DND-41 (cell line): ENCODE data around the gene SLC6A19.

ENCODE experiments used
- ATAC-seq: fragments of 200-7000 bp; cut with Tn5 transposase; 3 replicates; pipeline ENCODE4 v1.9.1; 2021; ENCODE audit warnings: low read depth; ENCODE audit not compliant: insufficient read depth
- DNase-seq: peaks from one replicate; pipeline ENCODE4 v3.0.0-alpha.2; 2020
- H2AFZ ChIP-seq: 2 replicates; pipeline ENCODE4 v1.6.0; 2012; ENCODE audit warnings: low read depth, low read length
- H3K27ac ChIP-seq: 2 replicates; pipeline ENCODE4 v1.5.1; 2012; ENCODE audit warnings: low read length, inconsistent platforms
- H3K27me3 ChIP-seq: fragments of 200-600 bp; sonication (generic); 2 replicates; pipeline ENCODE4 v1.6.0; 2012; ENCODE audit warnings: low read length, mild to moderate bottlenecking, inconsistent platforms; ENCODE audit not compliant: insufficient read depth, poor library complexity
- H3K36me3 ChIP-seq: 2 replicates; pipeline ENCODE4 v1.5.1; 2012; ENCODE audit warnings: low read length, inconsistent platforms; ENCODE audit not compliant: insufficient read depth
- H3K4me1 ChIP-seq: 2 replicates; pipeline ENCODE4 v1.5.1; 2012; ENCODE audit warnings: mild to moderate bottlenecking, low read length; ENCODE audit not compliant: insufficient read depth
- H3K4me2 ChIP-seq: 2 replicates; pipeline ENCODE4 v1.6.0; 2012; ENCODE audit warnings: mild to moderate bottlenecking, moderate library complexity, low read length, inconsistent platforms; ENCODE audit not compliant: insufficient read depth
- H3K4me3 ChIP-seq, 2 experiments: fragments of 200-600 bp in 1 of 2; shearing (Covaris generic) in 1 of 2; 2 replicates each; pipeline ENCODE4 v1.5.1; 2012 to 2016; ENCODE audit warnings: inconsistent platforms in 2 of 2, low read length in 2 of 2, mild to moderate bottlenecking in 2 of 2, low read depth in 1 of 2, moderate library complexity in 1 of 2
- H3K79me2 ChIP-seq: 2 replicates; pipeline ENCODE4 v1.6.0; 2012; ENCODE audit warnings: low read length, inconsistent platforms; ENCODE audit not compliant: insufficient read depth
- H3K9ac ChIP-seq: 2 replicates; pipeline ENCODE4 v1.6.0; 2012; ENCODE audit warnings: low read depth, mild to moderate bottlenecking, inconsistent platforms, low read length, moderate library complexity
- H3K9me3 ChIP-seq: 2 replicates; pipeline ENCODE4 v1.5.1; 2012; ENCODE audit warnings: low read length, moderate library complexity, mild to moderate bottlenecking, inconsistent platforms; ENCODE audit not compliant: insufficient read depth, severe bottlenecking
- H4K20me1 ChIP-seq: 2 replicates; pipeline ENCODE4 v1.6.0; 2012; ENCODE audit warnings: low read length; ENCODE audit not compliant: insufficient read depth
- EZH2 ChIP-seq: IDR thresholded peaks from 3 replicates; pipeline ENCODE4 v1.6.1; 2012; ENCODE audit warnings: borderline replicate concordance, low read depth, mild to moderate bottlenecking, moderate library complexity, low read length, inconsistent platforms; ENCODE audit not compliant: severe bottlenecking
- TF ChIP-seq, protein P1 (sequence below): IDR thresholded peaks from 2 replicates; pipeline ENCODE4 v1.5.1; 2012; ENCODE audit warnings: borderline replicate concordance, low read length, moderate library complexity, mild to moderate bottlenecking; ENCODE audit not compliant: poor library complexity, severe bottlenecking; ENCODE audit errors: extremely low read depth

Gene SLC6A19

DNA sequence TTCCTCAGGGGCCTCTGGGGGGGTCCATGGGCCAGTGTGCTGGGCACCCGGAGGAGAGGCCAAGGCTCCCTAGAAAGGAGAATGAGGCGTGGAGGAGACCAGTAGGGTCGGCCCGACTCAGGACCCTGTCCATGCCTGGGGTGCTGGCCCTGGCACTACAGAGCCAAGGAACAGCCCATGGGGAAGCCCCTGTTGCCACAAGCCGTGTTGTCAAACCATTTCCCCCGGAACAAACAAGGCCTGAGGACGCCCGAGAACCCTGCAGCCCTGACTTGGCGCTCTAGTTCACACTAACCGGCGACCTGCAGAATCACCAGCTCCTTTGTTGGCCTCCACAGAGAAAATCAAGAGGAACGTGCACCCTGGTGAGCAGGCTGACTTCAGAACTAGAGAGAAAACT lies 48.0 kb upstream of the SLC6A19 start:
- H2AFZ ChIP-seq = no peak overlapping the region
- H3K4me1 ChIP-seq = no peaks in the 10 kb centered on the region; the same call in 1 of the 2 replicates
- H3K9me3 ChIP-seq = no peaks in the 10 kb centered on the region
- H3K4me2 ChIP-seq = no peak overlapping the region
- ATAC-seq (no peak), DNase-seq (no peak)
- H4K20me1 ChIP-seq = no peaks in the 10 kb centered on the region
- H3K27ac ChIP-seq = no peak overlapping the region
- no peaks in the 10 kb centered on the region for H3K27me3 ChIP-seq
- no peaks in the 10 kb centered on the region for H3K36me3 ChIP-seq
- TF ChIP-seq, protein P1, sequence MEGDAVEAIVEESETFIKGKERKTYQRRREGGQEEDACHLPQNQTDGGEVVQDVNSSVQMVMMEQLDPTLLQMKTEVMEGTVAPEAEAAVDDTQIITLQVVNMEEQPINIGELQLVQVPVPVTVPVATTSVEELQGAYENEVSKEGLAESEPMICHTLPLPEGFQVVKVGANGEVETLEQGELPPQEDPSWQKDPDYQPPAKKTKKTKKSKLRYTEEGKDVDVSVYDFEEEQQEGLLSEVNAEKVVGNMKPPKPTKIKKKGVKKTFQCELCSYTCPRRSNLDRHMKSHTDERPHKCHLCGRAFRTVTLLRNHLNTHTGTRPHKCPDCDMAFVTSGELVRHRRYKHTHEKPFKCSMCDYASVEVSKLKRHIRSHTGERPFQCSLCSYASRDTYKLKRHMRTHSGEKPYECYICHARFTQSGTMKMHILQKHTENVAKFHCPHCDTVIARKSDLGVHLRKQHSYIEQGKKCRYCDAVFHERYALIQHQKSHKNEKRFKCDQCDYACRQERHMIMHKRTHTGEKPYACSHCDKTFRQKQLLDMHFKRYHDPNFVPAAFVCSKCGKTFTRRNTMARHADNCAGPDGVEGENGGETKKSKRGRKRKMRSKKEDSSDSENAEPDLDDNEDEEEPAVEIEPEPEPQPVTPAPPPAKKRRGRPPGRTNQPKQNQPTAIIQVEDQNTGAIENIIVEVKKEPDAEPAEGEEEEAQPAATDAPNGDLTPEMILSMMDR = no peak
- no peak overlapping the region for H3K9ac ChIP-seq
- no peak overlapping the region for H3K4me3 ChIP-seq
- H3K79me2 ChIP-seq = no peaks in the 10 kb centered on the region

DNA sequence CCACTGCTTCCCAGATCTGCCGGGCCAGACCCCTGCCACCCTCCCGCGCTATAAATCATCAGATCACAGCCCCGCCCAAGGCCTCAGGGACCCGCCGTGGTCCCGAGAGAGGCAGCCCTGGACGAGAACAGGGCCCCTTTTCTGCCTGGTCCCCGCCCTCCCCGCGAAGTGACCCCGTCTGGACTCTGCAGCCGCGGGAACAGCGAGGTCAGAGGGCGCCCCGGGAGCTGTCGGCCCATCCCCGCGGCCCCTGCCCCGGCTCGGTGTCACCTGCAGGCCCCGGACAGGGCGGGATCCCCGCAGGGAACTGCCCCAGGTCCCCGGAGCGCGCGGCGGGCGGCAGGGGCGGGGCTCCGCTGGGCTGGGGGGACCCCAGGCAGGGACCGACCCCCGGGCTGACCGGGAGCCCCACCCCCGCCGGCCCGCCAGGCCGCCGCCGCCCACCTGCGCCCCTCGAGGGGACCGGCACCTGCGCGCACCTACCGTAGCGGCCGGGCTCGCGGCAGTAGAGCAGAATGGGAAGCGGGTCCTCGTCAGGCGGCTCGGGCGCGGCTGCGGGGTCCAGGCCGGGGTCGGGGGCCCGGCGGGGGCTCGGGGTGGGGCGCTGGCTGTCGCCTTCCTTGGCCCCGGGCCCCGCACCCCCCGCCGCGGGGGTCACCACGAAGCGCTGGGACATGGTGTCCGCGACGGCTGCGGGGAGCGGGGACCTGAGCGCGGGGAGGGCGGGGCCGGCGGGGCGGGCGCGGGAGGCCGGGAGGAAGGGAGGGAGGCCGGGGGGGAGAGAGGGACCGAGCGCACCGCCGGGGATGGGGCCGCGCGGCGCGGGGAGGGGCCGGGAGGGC lies 46.0 kb upstream of the SLC6A19 start:
- no peak overlapping the region for H3K4me3 ChIP-seq
- H3K4me2 ChIP-seq = no peak overlapping the region
- no peak for ATAC-seq

DNA sequence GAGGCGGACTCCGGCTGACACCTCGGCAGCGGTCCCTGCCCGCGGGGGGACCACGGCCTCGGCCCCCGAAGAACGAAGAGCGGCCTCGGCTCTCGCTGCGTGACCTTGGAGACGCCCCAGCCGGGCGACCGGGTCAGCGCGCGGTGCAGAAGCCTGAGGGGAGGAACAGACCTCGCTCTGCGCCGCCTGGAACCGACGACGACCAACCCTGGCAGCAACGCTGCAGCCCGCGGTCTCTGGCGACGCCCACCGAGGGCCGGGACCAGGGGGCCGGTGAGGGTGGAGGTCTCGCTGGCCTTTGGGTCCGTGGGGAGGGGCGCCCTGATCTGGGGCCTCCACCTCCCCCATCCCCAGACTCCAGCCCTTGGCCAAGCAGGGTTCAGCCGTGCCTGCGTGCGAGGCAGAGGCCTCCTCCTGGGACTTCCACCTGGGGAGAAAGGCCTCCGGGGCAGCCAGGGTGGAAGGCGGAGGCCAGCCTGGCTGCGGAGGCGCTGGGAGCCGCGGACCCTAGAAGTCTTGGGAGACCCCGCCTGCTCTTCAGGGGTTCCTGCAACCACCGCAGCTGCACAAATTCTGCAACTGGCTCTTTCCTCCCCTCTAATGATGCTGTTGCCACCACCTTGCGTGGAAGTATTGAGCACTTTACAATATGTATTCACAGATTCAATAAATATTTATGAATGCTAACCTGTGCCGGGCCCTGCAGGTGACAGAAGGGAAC lies 45.2 kb upstream of the SLC6A19 start:
- no peak for TF ChIP-seq EZH2
- TF ChIP-seq, protein P1 = no peak
- no peaks in the 10 kb centered on the region for H4K20me1 ChIP-seq
- no peaks in the 10 kb centered on the region for H3K27me3 ChIP-seq
- H3K4me3 ChIP-seq = no peak overlapping the region
- no peaks in the 10 kb centered on the region for H3K9me3 ChIP-seq
- no peak overlapping the region for H3K9ac ChIP-seq
- H3K4me1 ChIP-seq = peaks cover 2% of the 10 kb centered on the region; the same call in 1 of the 2 replicates
- DNase-seq (no peak), ATAC-seq (no peak)
- no peaks in the 10 kb centered on the region for H3K79me2 ChIP-seq
- H3K36me3 ChIP-seq = no peaks in the 10 kb centered on the region
- H3K4me2 ChIP-seq = no peak overlapping the region
- no peak overlapping the region for H2AFZ ChIP-seq
- no peak overlapping the region for H3K27ac ChIP-seq

More for the DNA sequence above, 46.0 kb upstream of the SLC6A19 start:
- Histone ChIP-seq H3K27me3 (no peaks in the 10 kb centered on the region), H3K27ac (no peak overlapping the region), H3K9ac (no peak overlapping the region), H3K9me3 (no peaks in the 10 kb centered on the region), H3K4me1 (no peaks in the 10 kb centered on the region; the same call in 1 of the 2 replicates), H4K20me1 (no peaks in the 10 kb centered on the region), H3K79me2 (no peaks in the 10 kb centered on the region), H3K36me3 (no peaks in the 10 kb centered on the region), H2AFZ (no peak overlapping the region)
- TF ChIP-seq EZH2 = no peak
- TF ChIP-seq, protein P1 = no peak
- DNase-seq = no peak
